ENCODE data around the gene COG6. TPM values are rescaled to one million over a fixed set of nuclear protein-coding genes. Genes with fewer than 3 reads are reported as not detected.

Gene COG6
- total and polyA plus RNA-seq, 2 of the 8 experiments (the other 6 are each of a cell fraction or from before 2014, with no cell fraction given), result 8.8 to 22.3 TPM

- no peak for TF ChIP-seq USF2 (IDR thresholded peaks at IDR 0.05; ENCODE audit: low read length)
- TF ChIP-seq BACH1 (IDR thresholded peaks at IDR 0.05; ENCODE audit: low read length), result no peak
- no peak for TF ChIP-seq POLR2AphosphoS5 (IDR thresholded peaks at IDR 0.05; ENCODE audit: low read depth, low read length)
Measured at GRCh38 chr13:39688699-39689405, 33.4 kb downstream of the COG6 start (continued).
